Uterus (tissue), 4 donors: ENCODE measurements around the gene TEPSIN. TPM values are rescaled to one million over a fixed set of nuclear protein-coding genes. Genes with fewer than 3 reads are reported as not detected.

Experiments used
- DNase-seq, 2 donors: peaks; one replicate each; pipeline ENCODE4 v3.0.0-alpha.2; 2019 to 2020
- H3K27ac ChIP-seq, 2 donors: fragments of 200-600 bp; sonication (generic); 1 replicate in 1 of 2; 2 replicates in 1 of 2; pipeline ENCODE4 v1.5.1; 2016 to 2018
- H3K27me3 ChIP-seq, 2 donors: fragments of 200-600 bp; sonication (generic); one replicate each; pipeline ENCODE4 v1.5.1; 2018 to 2019; ENCODE audit warnings: control low read depth in 1 of 2
- H3K36me3 ChIP-seq, 2 donors: fragments of 200-600 bp; sonication (generic); one replicate each; pipeline ENCODE4 v1.5.1; 2019; ENCODE audit warnings: control low read depth in 1 of 2
- H3K4me1 ChIP-seq, 2 donors: fragments of 200-600 bp; sonication (generic); one replicate each; pipeline ENCODE4 v1.5.1; 2018 to 2019; ENCODE audit warnings: control low read depth in 1 of 2
- H3K4me3 ChIP-seq, 2 donors: fragments of 200-600 bp; sonication (generic); 1 replicate in 1 of 2; 2 replicates in 1 of 2; pipeline ENCODE4 v1.5.1; 2018 to 2019; ENCODE audit warnings: mild to moderate bottlenecking in 1 of 2
- H3K9me3 ChIP-seq, 2 donors: fragments of 200-600 bp; sonication (generic); one replicate each; pipeline ENCODE4 v1.5.1; 2019; ENCODE audit warnings: control low read depth in 1 of 2
- CTCF ChIP-seq, 4 experiments: fragments of 200-600 bp in 2 of 4; fragments of 450-650 bp in 2 of 4; sonication (generic) in 2 of 4; IDR thresholded peaks; one replicate each; pipeline ENCODE4 v1.5.1; 2016 to 2019; ENCODE audit warnings: antibody characterized with exemption in 4 of 4, mild to moderate bottlenecking in 2 of 4, moderate library complexity in 1 of 4
- POLR2A ChIP-seq, 2 donors: fragments of 450-650 bp; IDR thresholded peaks; one replicate each; pipeline ENCODE4 v1.6.1; 2016; ENCODE audit warnings: antibody characterized with exemption in 2 of 2, mild to moderate bottlenecking in 1 of 2, moderate library complexity in 1 of 2
- intact Hi-C: fragments of 100-400 bp; cut with DNase I; formaldehyde crosslinking; loops from one replicate; pipeline ENCODE4 v1.15.1; 2023; ENCODE audit warnings: low total_unique reads
- total RNA-seq, 4 donors: library from RNA; depleted of rRNA in 3 of 4; stranded (reverse); fragments of >200 nt in 3 of 4; gene quantifications; one replicate each; pipeline versions ENCODE4 v1.1.0 to v1.2.4, GENCODE V29; 2014 to 2023
- donor health status: DM: yes; HTN: yes; CAD: no.

Gene TEPSIN
- total RNA-seq, 4 donors from 2014 or later, result 6.4 to 31.2 (median 22.6) TPM; not detected in 1

GRCh38 chr17:81194225-81194760 lies 44.6 kb downstream of the TEPSIN start:
- DNase-seq, result no peak
- no peaks in the 10 kb centered on the region for H3K4me1 ChIP-seq
- H3K27ac ChIP-seq, result no peak overlapping the region
- TF ChIP-seq CTCF (IDR thresholded peaks at IDR 0.05), result no peak
- TF ChIP-seq POLR2A (IDR thresholded peaks at IDR 0.05), result no peak
- H3K9me3 ChIP-seq, result no peaks in the 10 kb centered on the region
- intact Hi-C loops, result no loop called here
- no peaks in the 10 kb centered on the region for H3K36me3 ChIP-seq
- no peak overlapping the region for H3K4me3 ChIP-seq
- no peaks in the 10 kb centered on the region for H3K27me3 ChIP-seq

- Histone ChIP-seq H3K4me3 (no peak overlapping the region), H3K9me3 (no peaks in the 10 kb centered on the region), H3K27me3 (no peaks in the 10 kb centered on the region), H3K36me3 (no peaks in the 10 kb centered on the region), H3K27ac (no peak overlapping the region), H3K4me1 (no peaks in the 10 kb centered on the region)
- no peak for DNase-seq
- TF ChIP-seq CTCF (IDR thresholded peaks at IDR 0.05), result no peak
- TF ChIP-seq POLR2A (IDR thresholded peaks at IDR 0.05), result no peak
- intact Hi-C loops, result no loop called here
Measured at GRCh38 chr17:81193470-81194224, 45.2 kb downstream of the TEPSIN start.

- no peak overlapping the region for H3K4me3 ChIP-seq
- H3K27ac ChIP-seq, result no peak overlapping the region
- intact Hi-C loops, result no loop called here
- no peak for DNase-seq
- H3K4me1 ChIP-seq, result no peaks in the 10 kb centered on the region
- TF ChIP-seq POLR2A (IDR thresholded peaks at IDR 0.05) (no peak), CTCF (IDR thresholded peaks at IDR 0.05) (no peak)
- no peaks in the 10 kb centered on the region for H3K36me3 ChIP-seq
- no peaks in the 10 kb centered on the region for H3K27me3 ChIP-seq
- no peaks in the 10 kb centered on the region for H3K9me3 ChIP-seq
Measured at GRCh38 chr17:81193051-81193410, 45.8 kb downstream of the TEPSIN start.

- Histone ChIP-seq H3K27me3 (no peaks in the 10 kb centered on the region), H3K36me3 (no peaks in the 10 kb centered on the region), H3K27ac (no peak overlapping the region), H3K4me3 (no peak overlapping the region), H3K4me1 (no peaks in the 10 kb centered on the region), H3K9me3 (no peaks in the 10 kb centered on the region)
- intact Hi-C loops, result no loop called here
- TF ChIP-seq CTCF (IDR thresholded peaks at IDR 0.05) (no peak), POLR2A (IDR thresholded peaks at IDR 0.05) (no peak)
- no peak for DNase-seq
Measured at GRCh38 chr17:81192386-81193050, 46.3 kb downstream of the TEPSIN start.

GRCh38 chr17:81191646-81192045 lies 47.2 kb downstream of the TEPSIN start:
- no peak for DNase-seq
- no peaks in the 10 kb centered on the region for H3K9me3 ChIP-seq
- H3K4me3 ChIP-seq, result no peak overlapping the region
- H3K27me3 ChIP-seq, result no peaks in the 10 kb centered on the region
- H3K27ac ChIP-seq, result no peak overlapping the region
- no peaks in the 10 kb centered on the region for H3K36me3 ChIP-seq
- TF ChIP-seq CTCF (IDR thresholded peaks at IDR 0.05) (no peak), POLR2A (IDR thresholded peaks at IDR 0.05) (no peak)
- intact Hi-C loops, result no loop called here
- H3K4me1 ChIP-seq, result no peaks in the 10 kb centered on the region
